ENCODE results near the gene HDDC3.
"Not testable (repeated sequence)": the region's sequence is repeated elsewhere in the genome, so short reads cannot be mapped to it uniquely, and the experiment has no call there.

- TF ChIP-seq POLR2A, CTCF (IDR thresholded peaks at IDR 0.05): not testable (repeated sequence)
Measured at GRCh38 chr15:90909449-90909848, 22.9 kb downstream of the HDDC3 start.

Data from heart left ventricle (tissue), 13 donors.